CD4-positive, alpha-beta T cell treated with Interleukin-15 for 1 hour (primary cell): Measurements from ENCODE around the gene HOXD4.
A peak's percentile ranks its signal among the peaks of the same experiment; 100 is the strongest.

Experiments used
- DNase-seq: peaks from one replicate; pipeline ENCODE4 v3.0.0-alpha.2; 2020

The HOXD4 gene

GRCh38 chr2:176127774-176128072 is 23.6 kb upstream of the HOXD4 start:
- no peak for DNase-seq

- DNase-seq, result no peak
Observed at GRCh38 chr2:176128172-176128981, 23.0 kb upstream of the HOXD4 start.

GRCh38 chr2:176128982-176129796 is 22.2 kb upstream of the HOXD4 start, which contains the start of gene HOXD8:
Gene HOXD8, plus strand, starts transcription at chr2:176129705. Its CDS starts 662 bp downstream, at chr2:176130367.
- no peak for DNase-seq

- DNase-seq, result no peak
Observed at GRCh38 chr2:176129813-176130146, 21.6 kb upstream of the HOXD4 start.

- DNase-seq, result no peak
Observed at GRCh38 chr2:176130147-176130956, 21.0 kb upstream of the HOXD4 start.

- no peak for DNase-seq
Observed at GRCh38 chr2:176130957-176131847, 20.1 kb upstream of the HOXD4 start.

GRCh38 chr2:176131848-176132158 is 19.5 kb upstream of the HOXD4 start:
- no peak for DNase-seq

GRCh38 chr2:176132205-176133171 is 18.9 kb upstream of the HOXD4 start:
- DNase-seq, result no peak

GRCh38 chr2:176133389-176133788 is 18.0 kb upstream of the HOXD4 start:
- no peak for DNase-seq

GRCh38 chr2:176134035-176134434 is 17.3 kb upstream of the HOXD4 start:
- DNase-seq, result no peak

- no peak for DNase-seq
Observed at GRCh38 chr2:176135035-176135440, 16.3 kb upstream of the HOXD4 start.

- no peak for DNase-seq
Observed at GRCh38 chr2:176136374-176137251, 14.7 kb upstream of the HOXD4 start.

GRCh38 chr2:176137252-176137580 is 14.1 kb upstream of the HOXD4 start:
- no peak for DNase-seq

- no peak for DNase-seq
Observed at GRCh38 chr2:176137906-176138305, 13.4 kb upstream of the HOXD4 start.

- DNase-seq, result no peak
Observed at GRCh38 chr2:176138526-176138922, 12.8 kb upstream of the HOXD4 start.

- DNase-seq, result no peak
Observed at GRCh38 chr2:176138923-176139660, 12.3 kb upstream of the HOXD4 start.

- no peak for DNase-seq
Observed at GRCh38 chr2:176139661-176140512, 11.5 kb upstream of the HOXD4 start.

GRCh38 chr2:176140513-176141317 is 10.6 kb upstream of the HOXD4 start:
- DNase-seq, result peak; percentile 53
